ENCODE results near the gene KCNN3.

Gene KCNN3

GRCh38 chr1:154745750-154746425, 124.2 kb downstream of the KCNN3 start:
- no peak for DNase-seq

DNA sequence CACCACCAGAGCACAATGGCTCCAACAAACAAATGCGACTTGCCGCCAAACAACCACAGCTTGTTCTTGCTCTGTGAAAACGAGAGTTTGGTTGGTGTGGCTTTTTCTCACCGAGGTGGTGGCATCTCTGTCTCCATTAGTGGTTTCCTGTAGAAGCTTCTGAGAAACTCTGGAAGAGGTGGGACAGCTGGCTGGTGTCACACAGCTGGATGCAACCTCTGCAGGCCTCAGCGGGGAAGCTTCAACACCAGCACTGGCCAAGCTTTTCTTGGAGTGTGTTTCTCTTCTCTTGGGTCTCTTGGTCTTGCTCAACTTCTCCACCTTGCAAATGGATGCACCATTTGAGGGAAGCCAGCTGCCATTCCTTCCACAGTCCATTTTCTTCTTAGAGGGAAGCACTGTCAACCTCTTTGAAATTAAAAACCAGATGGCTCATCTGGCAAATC, 124.8 kb downstream of the KCNN3 start:
- no peak for DNase-seq

GRCh38 chr1:154744352-154745035, 125.6 kb downstream of the KCNN3 start:
- DNase-seq, result no peak

DNA sequence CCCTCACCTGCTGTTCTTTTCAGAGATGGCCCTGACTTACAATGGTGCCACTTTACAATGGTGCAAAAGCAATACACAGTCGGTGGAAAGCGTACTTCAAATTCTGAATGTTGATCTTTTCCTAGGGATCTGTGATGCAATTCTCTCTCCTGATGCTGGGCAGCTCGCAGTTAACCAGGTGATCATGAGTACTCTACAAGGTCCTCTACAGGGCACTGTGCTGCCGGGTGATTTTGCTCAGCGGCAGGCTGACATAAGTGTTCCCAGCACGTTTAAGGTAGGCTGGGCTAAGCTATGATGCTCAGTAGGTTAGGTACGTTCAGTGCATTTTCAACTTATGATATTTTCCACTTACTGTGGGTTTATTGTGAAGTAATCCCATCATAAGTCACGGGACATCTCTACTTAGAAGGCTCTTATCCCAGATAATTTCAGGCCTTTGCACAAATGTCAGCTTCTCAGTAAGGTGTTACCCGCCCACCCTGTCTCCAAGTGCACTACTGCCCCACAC, 126.5 kb downstream of the KCNN3 start:
- no peak for DNase-seq

DNA sequence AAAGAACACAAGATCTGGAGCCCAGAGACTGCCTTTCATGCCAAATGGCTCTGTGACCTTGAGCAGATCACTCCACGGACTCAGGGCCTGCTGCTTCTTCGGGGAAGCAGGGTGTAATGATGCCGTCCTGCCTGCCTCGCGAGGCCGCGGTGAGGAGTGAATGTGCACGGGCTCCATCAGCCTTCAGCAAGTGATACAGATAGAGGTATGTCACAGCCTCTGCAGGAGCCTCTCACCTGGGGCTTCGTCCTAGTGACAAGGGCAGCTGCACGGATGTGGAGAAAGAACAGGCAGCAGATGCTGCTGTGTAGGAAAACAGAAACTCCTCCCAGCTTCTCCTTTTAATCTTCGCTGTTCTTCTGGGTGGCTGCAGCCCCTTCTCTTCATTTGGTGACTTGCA, 127.5 kb downstream of the KCNN3 start:
- DNase-seq, result no peak

DNA sequence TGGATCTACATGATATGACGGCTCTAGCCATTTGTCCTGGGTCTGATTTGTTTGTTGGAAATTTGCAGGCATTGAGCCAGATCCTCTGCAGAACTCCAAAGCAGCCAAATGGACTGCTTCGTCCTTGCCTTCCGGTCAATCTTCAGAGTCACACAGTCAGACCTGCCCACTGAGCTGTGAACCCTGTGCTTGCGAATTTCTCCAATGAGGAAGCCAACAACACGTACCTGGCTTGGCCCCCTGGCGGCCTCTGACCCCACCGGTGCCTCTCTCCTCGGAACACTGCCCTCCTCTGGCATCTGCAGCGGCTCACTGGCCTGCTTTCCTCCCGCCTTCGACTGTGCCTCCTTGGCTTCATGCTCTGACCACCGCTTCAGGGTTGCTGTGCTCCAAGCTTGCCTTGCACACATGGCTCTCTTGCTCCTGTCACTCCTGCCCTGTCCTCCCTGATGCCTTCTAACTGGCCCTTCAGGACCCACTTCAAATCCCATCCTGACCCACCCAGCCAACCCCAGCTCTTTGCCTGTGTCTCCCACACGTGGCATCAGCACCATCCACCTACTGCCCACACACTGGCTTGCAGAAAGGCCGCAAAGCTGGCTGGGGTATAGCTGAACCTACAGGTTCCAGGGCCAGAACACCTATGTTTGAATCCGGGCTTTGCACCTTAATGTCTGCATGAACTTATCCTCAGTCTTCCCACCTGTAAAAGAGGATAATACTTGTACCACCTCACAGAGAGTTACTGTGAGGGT, 128.2 kb downstream of the KCNN3 start:
- DNase-seq, result no peak

DNA sequence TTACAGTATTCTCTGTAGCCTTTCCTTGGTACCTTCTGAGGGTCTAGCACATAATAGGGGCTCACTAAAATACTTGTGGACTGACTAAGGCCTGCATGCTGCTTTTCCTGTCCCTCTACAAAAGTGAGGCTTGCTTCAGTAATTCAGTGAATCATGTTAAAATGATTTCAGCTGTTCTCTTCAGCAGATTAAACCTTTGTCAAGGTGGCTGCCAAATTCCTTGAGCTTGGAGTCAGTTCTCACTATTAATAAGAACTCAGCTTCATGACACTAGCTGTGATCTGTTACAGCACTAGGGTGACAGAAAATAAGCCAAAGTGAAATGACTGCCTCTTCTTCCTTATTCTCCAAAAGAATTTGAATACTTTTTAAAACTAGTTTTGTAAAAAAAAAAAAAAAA, 128.8 kb downstream of the KCNN3 start:
- no peak for DNase-seq

DNA sequence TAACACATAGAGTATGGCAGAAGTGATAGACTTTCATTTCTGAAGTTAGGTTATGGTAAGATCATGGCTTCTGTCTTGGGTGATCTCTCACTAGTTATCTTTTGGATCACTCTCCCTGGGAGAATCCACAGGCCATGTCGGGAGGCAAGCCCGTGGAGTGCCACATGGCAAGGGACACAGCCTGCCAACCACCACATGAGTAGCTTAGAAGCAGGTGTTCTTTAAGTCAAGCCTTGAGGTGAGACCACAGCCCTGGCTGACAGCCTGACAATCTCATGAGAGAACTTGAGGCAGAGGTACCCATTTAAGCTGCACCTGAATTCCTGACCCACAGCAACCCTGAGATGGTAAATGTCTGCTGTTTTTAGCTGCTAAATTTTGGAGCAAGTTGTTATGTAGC, 130.4 kb downstream of the KCNN3 start:
- DNase-seq, result no peak

GRCh38 chr1:154736841-154737240, 133.2 kb downstream of the KCNN3 start:
- DNase-seq, result no peak

DNA sequence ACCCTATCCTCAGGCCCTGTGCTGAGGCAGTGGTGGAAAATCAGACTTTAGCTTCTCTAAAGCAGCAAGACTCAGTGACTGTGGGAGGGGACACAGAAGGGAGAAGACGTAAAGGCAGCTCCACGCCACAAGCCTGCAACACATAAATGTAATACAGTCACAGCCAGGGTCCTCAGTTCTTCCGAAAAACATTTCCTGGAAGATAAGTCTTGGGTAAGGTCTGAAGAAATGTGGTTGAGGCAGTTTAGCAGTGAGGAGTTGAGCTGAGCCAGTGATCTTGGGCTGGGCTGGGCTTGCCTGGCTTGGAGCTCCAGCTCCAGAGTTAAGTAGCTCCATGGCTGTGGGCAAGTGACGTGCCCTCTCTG, 134.3 kb downstream of the KCNN3 start:
- no peak for DNase-seq

DNA sequence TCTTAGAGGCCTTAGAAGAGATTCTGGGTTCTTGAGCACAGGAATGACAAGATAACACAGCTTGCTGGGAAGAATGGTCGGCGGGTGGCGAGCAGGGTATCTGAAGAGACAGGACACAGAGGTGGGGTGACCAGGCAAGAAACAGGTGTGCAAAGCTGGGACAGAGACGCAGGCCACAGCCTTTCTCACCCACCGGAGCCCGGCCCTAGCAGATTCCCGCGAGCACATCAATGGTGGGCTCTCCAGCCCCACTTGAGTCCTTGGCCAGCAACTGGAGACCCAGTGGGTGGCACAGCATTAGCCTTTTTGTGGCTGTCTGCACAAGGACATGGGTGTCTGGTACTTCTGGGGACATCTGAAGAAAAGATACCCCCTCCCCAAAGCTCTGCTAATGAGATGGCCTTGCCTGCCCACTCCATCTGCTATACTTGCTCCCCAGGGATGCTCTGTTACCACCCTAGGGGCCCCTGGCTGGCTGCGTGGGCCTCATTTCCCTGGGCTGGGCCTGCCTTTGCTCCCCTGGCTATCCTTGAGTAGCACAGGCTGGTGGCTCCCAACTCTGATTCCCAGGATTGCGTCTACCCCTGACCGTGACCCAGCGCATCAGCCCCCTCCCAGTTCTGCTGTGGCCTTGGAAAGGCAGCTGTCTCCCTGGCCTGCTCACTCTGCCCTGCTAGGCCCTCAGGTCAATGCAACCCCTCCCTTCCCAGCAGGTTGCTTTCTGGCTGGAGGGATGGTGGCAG, 134.8 kb downstream of the KCNN3 start:
- DNase-seq, result no peak

- no peak for DNase-seq
Observed at GRCh38 chr1:154733621-154734020, 136.5 kb downstream of the KCNN3 start.

- DNase-seq, result no peak
Observed at GRCh38 chr1:154730986-154731489, 139.0 kb downstream of the KCNN3 start.

- DNase-seq, result no peak
Observed at GRCh38 chr1:154730259-154730658, 139.8 kb downstream of the KCNN3 start.

DNA sequence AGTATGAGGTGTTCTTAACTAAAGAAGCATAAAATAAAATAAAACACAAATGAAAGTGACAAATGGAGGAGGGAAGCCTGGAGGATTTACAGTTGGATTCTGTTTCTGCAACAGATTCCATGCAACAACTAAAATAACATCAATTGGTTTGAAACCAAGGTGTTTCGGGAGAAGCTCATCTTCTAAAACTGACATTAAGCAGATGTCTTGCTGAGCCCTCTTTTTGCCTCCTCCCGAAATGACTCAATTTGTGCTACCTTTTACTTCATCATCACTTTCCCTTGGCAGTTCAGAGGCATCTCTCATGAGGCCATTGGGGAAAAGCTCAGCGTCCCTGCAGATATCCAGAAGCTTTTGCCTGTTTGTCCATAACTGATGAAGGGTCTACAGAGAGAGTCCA, 140.5 kb downstream of the KCNN3 start:
- no peak for DNase-seq

DNA sequence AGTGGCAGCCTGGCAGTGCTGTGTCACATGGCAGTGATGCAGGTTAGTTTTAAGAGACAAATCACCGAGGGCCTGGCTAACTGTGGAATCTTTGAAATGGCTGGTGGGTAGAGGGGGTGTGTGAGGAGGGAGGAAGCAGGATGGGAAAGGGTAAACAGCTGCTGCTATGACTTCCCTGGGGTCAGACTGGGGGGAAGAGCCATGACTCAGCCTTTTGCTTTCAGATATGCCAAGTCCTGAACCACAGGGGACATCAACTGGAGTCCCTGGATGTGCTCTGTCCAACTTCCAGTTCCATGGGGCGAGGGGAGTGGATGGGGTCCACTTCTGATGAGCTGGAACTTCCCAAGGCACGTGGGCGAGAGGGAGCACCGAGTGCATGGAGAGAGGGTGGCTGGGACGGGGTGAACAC, 141.0 kb downstream of the KCNN3 start:
- DNase-seq, result no peak

GRCh38 chr1:154726896-154727753, 143.0 kb downstream of the KCNN3 start:
- DNase-seq, result no peak

DNA sequence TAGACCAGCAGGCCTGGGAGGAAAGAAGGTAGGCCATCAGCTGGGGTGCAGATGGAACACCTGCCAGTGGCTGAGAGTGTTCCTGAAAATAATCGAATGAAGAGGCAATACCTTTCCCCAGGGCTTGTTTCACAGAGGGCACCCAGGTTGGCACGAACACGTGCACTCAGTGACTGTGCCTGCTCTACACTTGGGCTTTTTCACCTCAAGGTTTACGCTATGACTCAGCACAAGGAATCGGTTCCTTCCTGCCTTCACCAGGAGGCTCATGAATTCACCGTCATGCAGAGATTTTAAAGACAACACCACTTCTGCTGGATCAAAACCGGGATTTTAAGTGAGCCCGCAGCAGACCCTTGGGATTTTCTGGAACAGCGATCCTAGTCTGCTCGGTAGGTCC, 143.6 kb downstream of the KCNN3 start:
- DNase-seq, result no peak

- no peak for DNase-seq
Observed at GRCh38 chr1:154725865-154726264, 144.2 kb downstream of the KCNN3 start.

- DNase-seq, result no peak
Observed at GRCh38 chr1:154720328-154721297, 149.5 kb downstream of the KCNN3 start.

Data from activated effector memory CD4-positive, alpha-beta T cell treated with Interleukin-2 at 50 U/mL for 16 hours (primary cell).